AG08395 (cell line): Measurements from ENCODE around the gene ABI1.
A peak's percentile ranks its signal among the peaks of the same experiment; 100 is the strongest.

Experiments used
- DNase-seq: peaks from one replicate; pipeline ENCODE4 v3.0.0; 2012; ENCODE audit warnings: mixed read lengths, low spot score

ABI1 gene

DNA sequence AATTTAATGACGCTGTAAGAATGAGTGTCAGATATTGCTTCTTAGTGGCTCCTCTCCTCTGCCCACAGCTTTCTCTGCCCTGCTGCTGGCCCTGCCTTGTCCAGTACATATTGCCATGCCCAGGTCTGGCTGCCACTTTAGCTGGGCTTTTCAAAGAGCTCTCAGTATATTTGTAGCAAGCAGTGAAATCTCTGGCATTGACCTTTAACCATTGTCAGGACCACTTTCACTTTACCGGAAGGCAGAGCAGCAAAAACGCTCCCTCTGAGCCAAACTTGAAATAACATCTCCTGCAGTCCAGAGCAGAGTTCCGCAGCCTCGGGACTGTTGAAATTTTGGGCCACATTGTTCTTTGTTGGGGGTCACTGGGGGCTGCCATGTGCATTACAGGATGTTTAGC lies 149.4 kb downstream of the ABI1 start:
- no peak for DNase-seq

DNA sequence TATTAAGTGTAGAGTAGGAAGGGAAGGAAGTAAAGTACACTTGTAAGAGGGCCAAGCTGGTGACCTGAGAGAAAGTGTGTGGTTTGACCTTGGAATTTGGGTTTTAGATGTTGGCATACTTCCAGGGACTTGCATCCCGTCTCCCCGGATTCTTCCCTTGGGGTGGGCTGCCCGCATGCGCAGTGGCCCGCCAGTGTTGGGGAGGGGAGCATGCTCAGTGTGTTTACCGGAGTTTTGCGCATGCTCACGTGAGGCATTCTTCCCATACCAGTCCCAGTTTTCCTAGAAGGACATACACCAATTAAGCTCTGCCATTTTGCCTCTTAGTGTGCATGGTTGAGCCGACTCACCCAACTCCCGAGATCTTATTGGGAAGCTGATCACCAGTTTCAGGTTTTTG lies 153.8 kb downstream of the ABI1 start:
- no peak for DNase-seq

DNA sequence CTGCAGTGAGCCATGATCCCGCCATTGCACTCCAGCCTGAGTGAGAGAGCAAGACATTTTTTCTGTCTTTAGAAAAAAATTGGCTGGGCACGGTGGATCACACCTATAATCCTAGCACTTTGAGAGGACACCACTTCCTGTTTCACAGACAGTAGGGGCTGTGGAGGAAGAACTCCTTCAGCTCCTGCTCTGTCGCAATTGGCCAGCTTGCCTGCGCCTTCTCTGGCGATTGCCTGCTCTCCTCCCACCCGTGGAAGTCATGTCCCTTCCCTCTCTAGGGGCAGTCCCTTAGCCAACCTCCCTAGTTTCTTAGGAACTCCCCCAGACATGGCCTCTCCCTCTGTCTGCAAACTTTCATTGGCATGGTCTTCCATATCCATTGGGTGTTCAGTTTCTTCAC lies 154.6 kb downstream of the ABI1 start:
- no peak for DNase-seq

- no peak for DNase-seq
These were observed 156.8 kb downstream of the ABI1 start for GRCh38 chr10:26703974-26704373.

- no peak for DNase-seq
These were observed 157.7 kb downstream of the ABI1 start for GRCh38 chr10:26703096-26703495.

DNA sequence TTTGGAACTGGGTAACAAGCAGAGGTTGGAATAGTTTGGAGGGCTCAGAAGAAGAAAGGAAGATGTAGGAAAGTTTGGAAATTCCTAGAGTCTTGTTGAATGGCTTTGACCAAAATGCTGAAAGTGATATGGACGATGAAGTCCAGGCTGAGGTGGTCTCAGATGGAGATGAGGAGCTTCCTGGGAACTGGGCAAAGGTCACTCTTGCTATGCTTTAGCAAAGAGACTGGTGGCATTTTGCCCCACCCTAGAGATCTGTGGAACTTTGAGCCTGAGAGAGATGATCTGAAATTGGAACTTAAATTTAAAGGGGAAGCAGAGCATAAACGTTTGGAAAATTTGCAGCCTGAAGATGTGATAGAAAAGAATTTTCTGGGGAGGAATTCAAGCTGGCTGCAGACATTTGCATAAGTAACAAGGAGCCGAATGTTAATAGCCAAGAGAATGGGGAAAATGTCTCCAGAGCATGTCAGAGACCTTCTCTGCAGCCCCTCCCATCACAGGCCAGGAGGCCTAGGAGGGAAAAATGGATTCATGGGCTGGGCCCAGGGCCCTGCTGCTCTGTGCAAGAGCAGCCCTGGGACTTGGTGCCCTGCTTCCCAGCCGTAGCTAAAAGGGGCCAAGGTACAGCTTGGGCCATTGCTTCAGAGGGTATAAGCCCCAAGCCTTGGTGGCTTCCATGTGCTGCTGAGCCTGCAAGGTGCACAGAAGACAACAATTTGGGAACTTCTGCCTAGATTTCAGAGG lies 159.7 kb downstream of the ABI1 start:
- no peak for DNase-seq

DNA sequence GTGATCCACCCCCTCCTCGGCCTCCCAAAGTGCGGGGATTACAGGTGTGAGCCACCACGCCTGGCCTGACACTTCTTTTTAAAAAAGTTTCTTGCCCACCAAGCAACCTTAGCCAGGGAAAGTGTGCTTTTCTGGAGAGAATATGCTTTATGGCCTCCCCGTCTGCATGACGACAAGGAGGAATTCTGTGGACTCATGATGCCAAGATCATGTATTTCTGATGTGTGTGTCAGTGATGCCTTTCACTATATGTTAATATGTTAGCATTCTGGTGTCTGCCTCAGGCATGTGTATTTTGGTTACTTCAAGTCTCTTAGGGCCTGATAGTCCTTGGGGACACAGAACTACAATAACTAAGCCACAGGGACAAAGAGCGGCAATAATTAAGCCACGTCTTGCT lies 161.1 kb downstream of the ABI1 start:
- no peak for DNase-seq

DNA sequence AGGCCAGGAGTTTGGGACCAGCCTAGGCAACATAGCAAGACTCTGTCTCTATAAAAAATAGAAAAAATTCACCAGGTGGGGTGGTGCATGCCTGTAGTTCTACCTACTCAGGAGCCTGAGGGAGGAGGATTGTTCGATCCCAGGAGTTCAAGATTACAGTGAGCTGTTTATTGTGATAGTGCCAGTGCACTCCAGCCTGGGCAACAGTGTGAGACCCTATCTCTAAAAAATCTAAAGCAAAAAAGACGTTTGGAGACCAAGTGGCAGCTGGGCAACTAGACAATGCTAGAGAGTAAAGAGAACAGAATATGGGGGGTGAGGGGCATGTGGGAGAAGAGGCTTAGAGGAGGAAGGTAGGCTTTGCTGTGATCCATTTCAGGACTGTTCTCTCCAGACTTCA lies 161.8 kb downstream of the ABI1 start:
- DNase-seq = no peak

DNA sequence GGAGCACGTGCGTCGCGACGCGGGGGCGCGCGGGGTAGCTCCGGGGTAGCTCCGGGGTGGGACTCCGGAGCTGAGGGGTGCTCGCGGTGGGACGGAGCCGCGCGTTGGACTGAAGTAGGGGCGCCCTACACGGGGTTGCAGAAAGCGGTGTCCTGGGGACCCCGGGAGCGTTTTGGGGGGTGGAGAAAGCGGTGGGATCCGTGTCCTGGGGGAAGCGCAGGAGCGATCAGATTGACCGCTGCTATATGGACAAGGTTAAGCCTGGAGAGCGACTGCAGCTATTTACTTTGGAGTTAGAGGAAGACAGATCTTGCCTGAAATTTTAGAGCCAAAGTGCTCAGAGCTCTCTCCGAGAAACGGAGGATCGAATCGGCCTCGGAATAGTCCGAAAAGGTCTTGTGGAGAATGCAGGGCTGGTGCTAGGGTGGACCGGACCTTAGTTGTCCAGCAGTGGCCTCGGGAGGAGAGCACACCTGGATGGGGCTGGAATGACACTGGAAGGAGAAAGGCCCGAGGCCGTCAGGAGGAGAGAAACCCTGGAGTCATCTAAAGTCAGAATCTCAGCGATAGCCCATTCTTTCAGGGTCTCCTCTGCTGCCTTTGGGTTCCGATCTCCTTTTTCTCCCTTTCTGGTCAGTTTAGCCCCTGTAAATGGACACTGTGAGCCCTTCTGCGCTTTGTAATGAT lies 162.7 kb downstream of the ABI1 start:
- DNase-seq = no peak

DNA sequence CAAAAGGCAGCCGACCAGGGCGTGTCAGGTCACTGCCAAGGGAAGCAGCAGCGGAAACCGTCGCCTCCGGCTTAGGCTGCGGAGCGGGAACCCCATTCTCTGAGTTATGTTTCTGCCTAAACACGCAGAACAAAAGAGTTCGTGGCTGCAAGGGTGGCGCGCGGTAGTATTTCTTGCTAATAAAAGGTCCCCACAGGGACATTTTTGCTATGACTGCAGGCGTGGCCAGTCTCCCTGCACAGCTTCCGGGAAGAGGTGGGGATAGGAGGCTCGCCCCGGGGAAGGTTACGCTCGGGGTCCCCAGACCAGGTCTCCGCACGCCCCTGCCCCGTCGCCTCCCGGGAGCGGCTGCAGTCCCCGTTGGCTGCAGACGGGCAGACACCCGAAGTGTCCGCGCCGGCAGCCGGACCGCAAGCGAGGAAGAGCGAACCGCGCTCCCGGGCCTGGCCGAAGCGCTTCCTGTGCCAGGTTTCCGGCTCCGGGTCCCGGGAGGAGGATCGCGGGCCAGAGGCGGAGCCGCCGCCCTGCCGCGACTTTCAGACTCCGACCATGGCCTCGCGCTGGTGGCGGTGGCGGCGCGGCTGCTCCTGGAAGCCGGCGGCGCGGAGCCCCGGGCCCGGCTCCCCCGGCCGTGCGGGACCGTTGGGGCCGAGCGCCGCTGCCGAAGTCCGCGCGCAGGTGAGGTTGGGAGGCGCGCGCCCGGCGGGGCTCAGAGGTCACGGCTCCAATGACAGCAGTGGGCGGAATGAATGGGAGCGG lies 163.4 kb downstream of the ABI1 start, which contains the start of gene PDSS1:
Gene PDSS1 (plus strand): TSS at position 539 of the 759 bp plus-strand sequence. CDS start 11 bp downstream, at position 550.
- DNase-seq = peak; percentile 89

GRCh38 chr10:26696786-26697162 lies 164.0 kb downstream of the ABI1 start:
- no peak for DNase-seq
